K562 (cell line): ENCODE measurements around the gene VPS37D. TPM values are rescaled to one million over a fixed set of nuclear protein-coding genes. Genes with fewer than 3 reads are reported as not detected.

Source experiments
- DMBX1 ChIP-seq: fragments of 250-450 bp; sonication (Bioruptor Pico); IDR thresholded peaks from 2 replicates; pipeline ENCODE4 v1.8.0; 2022; ENCODE audit warnings: inconsistent platforms, mild to moderate bottlenecking, moderate library complexity, borderline replicate concordance
- DNMT1 ChIP-seq: fragments of 450-650 bp; IDR thresholded peaks from 2 replicates; pipeline ENCODE4 v1.6.1; 2016; ENCODE audit warnings: antibody characterized with exemption, mild to moderate bottlenecking
- FOXA1 ChIP-seq: fragments of 450-650 bp; IDR thresholded peaks from 2 replicates; pipeline ENCODE4 v1.6.1; 2016; ENCODE audit warnings: mild to moderate bottlenecking, borderline replicate concordance
- RBM14 ChIP-seq: fragments of 200-400 bp; formaldehyde crosslinking; IDR thresholded peaks from 2 replicates; pipeline ENCODE4 v1.6.1; 2018; ENCODE audit warnings: low read depth, mild to moderate bottlenecking, low read length, moderate library complexity, borderline replicate concordance; ENCODE audit not compliant: insufficient read depth
- TBL1XR1 ChIP-seq, 2 experiments: IDR thresholded peaks; 2 replicates each; pipeline ENCODE4 v1.6.1; 2012; ENCODE audit warnings: improper control_type of control experiment in 2 of 2, low read length in 2 of 2, mild to moderate bottlenecking in 1 of 2
- ZMIZ1 ChIP-seq, 2 experiments: fragments of 150-350 bp in 1 of 2; IDR thresholded peaks; 2 replicates each; pipeline ENCODE4 v1.6.1; 2012 to 2016; ENCODE audit warnings: low read depth in 2 of 2, low read length in 2 of 2, mild to moderate bottlenecking in 1 of 2, moderate library complexity in 1 of 2
- ZNF518B ChIP-seq: fragments of 250-450 bp; sonication (Bioruptor Pico); IDR thresholded peaks from 2 replicates; pipeline ENCODE4 v1.5.0; 2021; ENCODE audit warnings: mild to moderate bottlenecking, moderate library complexity
- ZNF583 ChIP-seq: fragments of 250-450 bp; sonication (Bioruptor Pico); IDR thresholded peaks from 2 replicates; pipeline ENCODE4 v1.4.0; 2020
- polyA plus RNA-seq, 8 experiments: library from polyadenylated mRNA; depleted of rRNA in 4 of 8; stranded (reverse) in 5 of 8; unstranded in 3 of 8; fragments of >200 nt; fragmentation: Nextera tagmentation in 2 of 8; fragmentation: Illumina TruSeq in 1 of 8; extraction: Ambion mirVana in 2 of 8; extraction: Trizol in 1 of 8; gene quantifications; 2 replicates each; pipeline versions ENCODE4 v1.2.1 to v1.2.3, GENCODE V29; 2011 to 2014; ENCODE audit warnings: inconsistent platforms in 1 of 8, missing spikeins in 1 of 8
- total RNA-seq, 7 experiments: library from RNA; depleted of rRNA in 6 of 7; stranded (reverse); fragments of >200 nt in 6 of 7; fragmentation: Illumina TruSeq in 2 of 7; extraction: Trizol in 2 of 7; gene quantifications; 2 replicates each; pipeline versions ENCODE4 v1.2.1 to v1.2.3, GENCODE V29; 2011 to 2021; ENCODE audit warnings: low replicate concordance in 1 of 7
- TF ChIP-seq, protein P1 (sequence below): conservative IDR thresholded peaks from 2 replicates; pipeline ENCODE4 v1.6.1; 2011; ENCODE audit warnings: low read depth, mild to moderate bottlenecking, low read length; ENCODE audit not compliant: control insufficient read depth
- TF ChIP-seq, protein P2 (sequence below): sonication (generic); formaldehyde crosslinking; IDR thresholded peaks from 2 replicates; pipeline ENCODE4 v1.8.1; 2023; ENCODE audit warnings: missing genetic modification reagents, mild to moderate bottlenecking, borderline replicate concordance

Gene VPS37D
- total and polyA plus RNA-seq, 9 of the 15 experiments (the other 6 are each of a cell fraction or from before 2014, with no cell fraction given) = 0.25 to 2.3 (median 1.0) TPM; not detected in 3

- TF ChIP-seq, protein P1, sequence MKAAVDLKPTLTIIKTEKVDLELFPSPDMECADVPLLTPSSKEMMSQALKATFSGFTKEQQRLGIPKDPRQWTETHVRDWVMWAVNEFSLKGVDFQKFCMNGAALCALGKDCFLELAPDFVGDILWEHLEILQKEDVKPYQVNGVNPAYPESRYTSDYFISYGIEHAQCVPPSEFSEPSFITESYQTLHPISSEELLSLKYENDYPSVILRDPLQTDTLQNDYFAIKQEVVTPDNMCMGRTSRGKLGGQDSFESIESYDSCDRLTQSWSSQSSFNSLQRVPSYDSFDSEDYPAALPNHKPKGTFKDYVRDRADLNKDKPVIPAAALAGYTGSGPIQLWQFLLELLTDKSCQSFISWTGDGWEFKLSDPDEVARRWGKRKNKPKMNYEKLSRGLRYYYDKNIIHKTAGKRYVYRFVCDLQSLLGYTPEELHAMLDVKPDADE = peak; percentile 77
- TF ChIP-seq TBL1XR1 (IDR thresholded peaks at IDR 0.05; ENCODE audit: low read length in 2 of 2) (peak; percentile 75 to 77; a peak in 3 of 4 replicates), ZNF518B (no peak), ZNF583 (CRISPR knock-in tag) (no peak), ZMIZ1 (IDR thresholded peaks at IDR 0.05; ENCODE audit: low read depth in 2 of 2, low read length in 2 of 2) (peak in 1 of 2 experiments; percentile 83; a peak in 2 of 4 replicates), DNMT1 (no peak), FOXA1 (no peak), RBM14 (no peak), DMBX1 (CRISPR knock-in tag) (peak; percentile 91; the same call in 1 of the 2 replicates)
- TF ChIP-seq, protein P2, sequence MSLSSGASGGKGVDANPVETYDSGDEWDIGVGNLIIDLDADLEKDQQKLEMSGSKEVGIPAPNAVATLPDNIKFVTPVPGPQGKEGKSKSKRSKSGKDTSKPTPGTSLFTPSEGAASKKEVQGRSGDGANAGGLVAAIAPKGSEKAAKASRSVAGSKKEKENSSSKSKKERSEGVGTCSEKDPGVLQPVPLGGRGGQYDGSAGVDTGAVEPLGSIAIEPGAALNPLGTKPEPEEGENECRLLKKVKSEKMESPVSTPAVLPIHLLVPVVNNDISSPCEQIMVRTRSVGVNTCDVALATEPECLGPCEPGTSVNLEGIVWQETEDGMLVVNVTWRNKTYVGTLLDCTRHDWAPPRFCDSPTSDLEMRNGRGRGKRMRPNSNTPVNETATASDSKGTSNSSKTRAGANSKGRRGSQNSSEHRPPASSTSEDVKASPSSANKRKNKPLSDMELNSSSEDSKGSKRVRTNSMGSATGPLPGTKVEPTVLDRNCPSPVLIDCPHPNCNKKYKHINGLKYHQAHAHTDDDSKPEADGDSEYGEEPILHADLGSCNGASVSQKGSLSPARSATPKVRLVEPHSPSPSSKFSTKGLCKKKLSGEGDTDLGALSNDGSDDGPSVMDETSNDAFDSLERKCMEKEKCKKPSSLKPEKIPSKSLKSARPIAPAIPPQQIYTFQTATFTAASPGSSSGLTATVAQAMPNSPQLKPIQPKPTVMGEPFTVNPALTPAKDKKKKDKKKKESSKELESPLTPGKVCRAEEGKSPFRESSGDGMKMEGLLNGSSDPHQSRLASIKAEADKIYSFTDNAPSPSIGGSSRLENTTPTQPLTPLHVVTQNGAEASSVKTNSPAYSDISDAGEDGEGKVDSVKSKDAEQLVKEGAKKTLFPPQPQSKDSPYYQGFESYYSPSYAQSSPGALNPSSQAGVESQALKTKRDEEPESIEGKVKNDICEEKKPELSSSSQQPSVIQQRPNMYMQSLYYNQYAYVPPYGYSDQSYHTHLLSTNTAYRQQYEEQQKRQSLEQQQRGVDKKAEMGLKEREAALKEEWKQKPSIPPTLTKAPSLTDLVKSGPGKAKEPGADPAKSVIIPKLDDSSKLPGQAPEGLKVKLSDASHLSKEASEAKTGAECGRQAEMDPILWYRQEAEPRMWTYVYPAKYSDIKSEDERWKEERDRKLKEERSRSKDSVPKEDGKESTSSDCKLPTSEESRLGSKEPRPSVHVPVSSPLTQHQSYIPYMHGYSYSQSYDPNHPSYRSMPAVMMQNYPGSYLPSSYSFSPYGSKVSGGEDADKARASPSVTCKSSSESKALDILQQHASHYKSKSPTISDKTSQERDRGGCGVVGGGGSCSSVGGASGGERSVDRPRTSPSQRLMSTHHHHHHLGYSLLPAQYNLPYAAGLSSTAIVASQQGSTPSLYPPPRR (CRISPR knock-in tag) = no peak
Observed at GRCh38 chr7:73715648-73716317, 48.2 kb downstream of the VPS37D start (continued).
